HG02571 (cell line): ENCODE results near the gene SFT2D1.
A peak's percentile ranks its signal among the peaks of the same experiment; 100 is the strongest.
"Not testable (repeated sequence)": the region's sequence is repeated elsewhere in the genome, so short reads cannot be mapped to it uniquely, and the experiment has no call there.

Experiments
- ATAC-seq: cut with Tn5 transposase; IDR thresholded peaks from one replicate; pipeline ENCODE4 v1.9.1; 2021; ENCODE audit warnings: mild to moderate bottlenecking, moderate library complexity; ENCODE audit not compliant: unreplicated experiment

Gene SFT2D1

DNA sequence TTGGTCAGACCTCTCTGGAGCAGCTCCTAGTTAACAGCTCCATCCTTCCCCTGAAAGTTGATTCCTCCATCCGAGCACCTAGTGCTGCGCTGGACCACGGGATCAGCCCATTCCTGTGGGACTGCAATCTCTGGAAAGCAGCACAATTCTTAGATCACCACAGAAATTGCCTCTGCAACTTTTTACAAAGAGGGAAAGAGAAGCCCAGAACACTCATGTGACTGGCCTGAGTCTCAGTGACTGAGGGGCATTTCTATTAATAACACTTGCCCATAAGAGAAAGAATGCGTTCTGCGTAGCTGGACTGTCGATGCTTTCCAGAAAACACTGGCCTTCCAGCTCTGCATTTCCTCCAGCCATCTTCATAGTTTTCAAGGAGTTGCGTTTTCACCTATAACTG, 22.1 kb upstream of the SFT2D1 start:
- ATAC-seq = no peak

DNA sequence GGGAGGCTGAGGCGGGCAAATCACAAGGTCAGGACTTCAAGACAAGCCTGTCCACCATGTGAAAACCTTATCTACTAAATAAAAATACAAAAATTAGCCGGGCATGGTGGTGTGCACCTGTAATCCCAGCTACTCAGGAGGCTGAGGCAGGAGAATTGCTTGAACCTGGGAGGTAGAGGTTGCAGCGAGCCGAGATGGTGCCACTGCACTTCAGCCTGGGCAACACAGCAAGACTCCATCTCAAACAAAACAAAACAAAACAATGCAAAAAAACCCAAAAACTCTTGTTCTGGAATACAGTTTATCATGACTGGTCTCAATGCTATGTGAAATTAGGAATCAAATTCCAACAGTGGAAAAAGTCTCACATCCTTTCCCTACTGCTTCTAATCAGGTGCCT, 20.1 kb upstream of the SFT2D1 start:
- not testable (repeated sequence) for ATAC-seq

DNA sequence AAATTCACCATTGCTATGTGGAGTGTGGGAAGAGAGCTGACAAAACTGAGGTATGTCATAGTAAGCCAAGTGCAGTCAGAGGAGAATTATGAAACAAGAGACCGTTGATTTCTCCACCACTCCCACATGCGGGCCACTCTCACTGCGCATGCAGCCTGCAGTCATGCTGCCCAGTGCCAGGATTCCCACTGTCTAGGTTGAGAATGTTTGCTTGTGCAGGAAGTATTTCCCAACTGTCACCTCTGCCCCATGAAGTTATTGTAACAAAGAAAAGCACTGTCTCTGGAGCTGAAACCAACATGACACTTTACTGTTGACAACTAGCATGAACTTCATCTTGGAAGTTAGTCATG, 18.7 kb upstream of the SFT2D1 start:
- ATAC-seq = no peak

DNA sequence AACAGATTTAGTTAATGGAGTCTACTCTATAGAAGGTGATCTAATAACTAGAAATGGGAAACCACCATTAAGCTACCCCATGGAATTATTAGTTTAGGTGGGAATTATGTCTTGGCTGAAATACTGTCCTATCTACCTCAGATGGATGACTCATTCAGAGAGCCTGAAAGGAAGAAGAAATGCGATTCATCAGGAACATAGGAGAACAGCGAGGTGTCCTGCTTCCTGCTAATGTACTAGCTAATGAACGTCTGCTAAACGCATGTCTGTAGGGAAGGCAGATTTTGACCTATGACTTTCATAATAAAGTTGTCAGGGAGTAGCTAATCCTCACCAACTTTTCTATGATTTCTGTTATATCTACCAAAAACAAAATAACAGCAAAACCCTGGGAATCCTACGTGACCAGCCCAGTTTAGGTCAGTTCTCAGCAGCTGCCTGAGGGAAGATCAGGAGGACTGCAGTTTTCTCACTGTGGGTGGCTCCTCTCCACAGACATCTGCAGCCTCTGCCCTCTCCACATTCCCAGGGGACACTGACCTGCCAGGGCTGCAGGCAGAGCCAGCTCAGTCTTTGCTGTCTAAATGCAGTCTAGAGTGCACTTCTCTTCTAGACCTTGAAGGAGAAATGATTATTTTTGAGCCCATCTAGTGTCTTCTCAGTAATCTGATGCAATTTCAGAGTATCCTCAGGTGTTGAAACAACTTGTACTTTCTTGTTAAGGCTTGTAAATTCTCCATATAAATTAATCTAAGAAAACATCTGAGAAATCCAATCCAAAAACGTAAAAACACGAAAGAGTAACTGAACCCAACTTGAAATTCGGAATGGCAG, 18.1 kb upstream of the SFT2D1 start:
- no peak for ATAC-seq

DNA sequence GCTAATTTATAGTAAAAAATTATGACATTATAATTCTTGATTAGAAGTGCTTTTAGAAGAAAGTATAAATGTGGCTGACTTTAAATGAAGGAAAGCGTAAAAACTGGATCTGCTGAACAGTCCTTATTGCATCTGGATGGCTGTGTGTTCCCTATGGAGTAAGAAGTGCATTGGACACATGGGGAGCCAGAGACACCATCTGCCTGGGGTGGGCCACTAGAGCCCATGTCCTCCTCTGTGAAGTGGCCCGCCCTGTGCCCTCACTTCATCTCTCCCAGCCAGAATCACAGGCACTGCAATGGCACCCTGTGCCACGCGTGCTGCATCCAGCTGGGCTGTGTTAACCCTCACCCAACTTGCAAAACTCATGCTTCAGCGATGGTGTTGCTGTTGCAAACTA, 13.2 kb upstream of the SFT2D1 start:
- ATAC-seq = no peak

DNA sequence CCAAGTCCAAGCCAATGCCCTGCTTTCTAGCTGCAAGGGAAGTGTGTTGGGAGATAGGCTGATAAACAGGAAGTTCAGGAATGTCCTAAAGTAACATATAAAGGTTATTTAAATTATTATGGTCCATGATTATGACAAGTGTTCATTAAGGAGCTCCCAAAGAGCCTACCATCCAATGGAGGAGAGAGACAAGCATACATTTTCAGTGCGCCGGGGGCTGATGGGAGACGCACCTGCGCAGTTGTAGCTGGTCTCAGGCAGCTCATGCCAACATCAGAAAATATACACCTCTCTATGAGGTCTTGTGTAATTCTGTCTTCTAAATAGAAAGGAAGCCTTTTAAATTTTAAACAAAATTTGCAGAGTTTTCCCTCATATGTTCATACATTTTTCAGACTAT, 12.6 kb upstream of the SFT2D1 start:
- ATAC-seq = no peak

DNA sequence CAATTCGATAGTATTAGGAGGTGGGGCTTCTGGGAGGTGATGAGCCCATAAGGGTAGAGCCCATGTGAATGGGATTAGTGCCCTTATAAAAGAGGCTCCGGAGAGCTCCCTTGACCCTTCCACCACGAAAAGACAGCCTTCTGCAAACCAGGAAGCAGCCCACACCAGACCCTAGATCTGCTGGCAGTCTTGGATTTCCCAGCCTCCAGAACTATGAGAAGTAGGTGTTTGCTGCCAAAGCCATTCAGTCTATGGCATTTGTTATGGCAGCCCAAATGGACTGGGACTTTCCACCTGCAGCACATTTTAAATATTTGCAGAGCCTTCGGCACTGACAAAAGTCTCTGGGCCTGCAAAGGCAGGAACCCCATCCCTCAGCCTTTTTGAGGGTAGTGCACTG, 11.8 kb upstream of the SFT2D1 start:
- no peak for ATAC-seq

DNA sequence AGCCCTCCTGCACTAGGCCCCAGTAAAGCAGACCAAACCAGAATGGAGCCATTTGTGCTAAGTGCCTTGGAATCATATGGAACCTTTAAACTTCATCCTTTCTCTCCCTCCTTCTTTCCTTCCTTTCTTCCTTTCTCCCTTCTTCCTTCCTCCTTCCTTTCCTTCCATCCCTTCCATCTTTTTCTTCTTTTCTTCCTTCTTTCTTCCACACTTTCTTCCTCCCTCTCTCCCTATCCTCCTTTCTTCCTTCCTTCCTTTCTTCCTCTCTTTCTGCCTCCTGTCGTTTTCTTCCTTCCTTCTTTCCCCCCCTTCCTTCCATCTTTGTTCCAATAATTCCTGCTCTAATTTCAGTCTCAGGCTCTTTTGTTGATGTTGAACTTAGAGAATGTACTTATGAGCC, 11.2 kb upstream of the SFT2D1 start:
- ATAC-seq = no peak

DNA sequence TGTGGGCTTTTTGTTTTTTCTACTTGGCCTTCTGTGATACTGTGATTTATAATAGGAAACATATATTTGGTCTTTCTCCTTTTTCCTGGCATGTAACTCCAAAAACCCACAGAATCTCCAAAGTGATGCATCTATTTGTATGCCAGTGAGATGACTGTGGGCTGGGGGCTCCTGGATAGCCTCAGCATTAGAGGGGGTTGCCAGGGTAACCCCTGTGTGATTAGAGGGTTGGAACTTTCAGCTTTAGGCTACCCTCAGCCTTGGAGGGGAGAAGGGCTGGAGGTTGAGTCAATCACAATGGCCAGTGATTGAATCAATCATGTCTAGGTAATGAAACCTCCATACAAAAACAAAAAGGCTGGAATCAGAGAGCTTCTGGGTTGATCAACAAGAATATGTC, 10.6 kb upstream of the SFT2D1 start:
- no peak for ATAC-seq

DNA sequence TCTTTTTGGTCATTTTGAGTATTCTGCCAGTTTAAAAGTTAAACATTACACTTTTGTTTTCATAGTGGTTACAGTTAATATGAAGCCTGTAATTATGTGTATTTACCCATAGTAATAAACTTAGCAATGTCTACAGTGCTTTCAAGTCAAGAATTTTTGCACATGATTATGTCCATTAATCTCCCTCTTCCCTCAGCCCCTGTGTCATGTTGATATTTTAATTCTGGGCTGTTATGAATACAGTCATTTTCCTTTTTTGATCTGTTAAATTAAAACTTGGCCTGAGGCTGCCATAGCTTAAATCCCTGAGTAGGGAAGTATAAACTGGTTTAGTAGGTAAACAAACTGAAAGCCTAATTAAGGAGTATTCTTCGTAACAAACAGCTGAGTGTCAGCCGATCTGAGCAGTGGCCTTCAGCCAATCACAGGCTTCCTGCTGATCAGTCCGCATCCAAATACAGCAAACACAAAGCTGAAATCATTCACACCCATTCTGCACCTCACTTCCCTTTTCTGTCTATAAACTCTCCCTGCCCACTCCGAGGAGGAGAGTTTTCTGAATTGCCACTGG, 9.5 kb upstream of the SFT2D1 start:
- peak; percentile 95 for ATAC-seq

DNA sequence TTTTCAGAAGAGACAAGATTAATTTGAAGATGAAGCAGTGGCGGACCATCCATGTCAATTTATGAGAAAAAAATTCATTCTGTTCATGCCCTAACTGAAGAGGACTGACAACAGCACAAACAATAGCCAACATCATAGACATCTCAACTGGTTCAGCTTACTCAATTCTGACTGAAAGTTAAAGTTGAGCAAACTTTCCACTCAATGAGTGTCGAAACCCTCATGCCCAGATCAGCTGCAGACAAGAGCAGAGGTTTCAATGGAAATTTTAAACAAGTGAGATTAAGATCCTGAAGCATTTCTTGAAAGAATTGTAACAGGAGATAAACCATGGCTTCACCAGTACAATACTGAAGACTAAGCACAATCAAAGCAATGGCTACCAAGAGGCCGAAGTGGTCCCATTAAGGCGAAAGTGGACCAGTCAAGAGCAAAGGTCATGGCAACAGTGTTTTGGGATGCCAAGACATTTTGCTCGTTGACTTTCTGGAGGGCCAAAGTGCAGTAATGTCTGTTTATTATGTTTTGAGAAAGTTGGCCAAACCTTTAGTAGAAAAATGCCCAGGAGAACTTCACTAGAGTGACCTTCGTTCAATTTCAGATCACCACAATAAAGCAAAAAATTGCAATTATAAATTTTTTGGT, 6.1 kb upstream of the SFT2D1 start:
- no peak for ATAC-seq

DNA sequence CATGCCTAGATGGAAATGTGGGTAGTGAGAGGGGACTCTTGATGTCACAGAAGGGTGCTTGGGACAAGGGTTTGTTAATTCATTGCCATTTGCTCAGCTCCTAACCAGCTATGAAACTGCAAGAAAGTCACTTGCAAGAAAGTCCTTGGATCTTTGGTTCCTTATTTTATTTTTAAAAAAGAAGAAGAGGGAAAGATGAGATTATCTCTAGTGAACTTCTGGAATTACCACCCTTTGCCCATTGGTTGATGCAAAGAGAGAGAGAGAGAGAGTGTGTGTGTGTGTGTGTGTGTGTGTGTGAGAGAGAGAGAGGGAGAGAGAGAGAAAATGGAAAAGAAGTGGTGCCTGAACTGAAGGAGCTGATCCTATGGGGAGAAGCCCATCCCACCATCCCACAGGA, 4.6 kb upstream of the SFT2D1 start:
- ATAC-seq = no peak

DNA sequence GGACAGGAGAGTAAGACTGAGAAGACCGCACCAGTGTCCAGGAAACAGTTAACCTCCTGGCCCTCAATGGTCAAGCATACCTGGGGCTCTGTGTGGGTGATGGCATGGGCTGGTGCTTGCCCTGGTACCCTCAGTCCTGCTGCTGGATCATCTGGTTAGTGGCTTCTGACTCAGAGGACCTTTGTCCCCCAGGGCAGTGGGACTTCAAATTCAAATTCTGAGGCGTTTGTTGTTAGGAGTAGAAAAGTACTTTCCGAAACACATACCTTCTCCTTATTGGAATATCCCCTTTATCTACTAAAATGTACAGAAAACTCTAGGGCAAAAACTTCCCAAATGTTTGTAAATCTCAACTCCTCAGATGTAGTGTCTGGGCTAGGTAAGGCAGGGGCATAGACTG, 4.1 kb upstream of the SFT2D1 start:
- no peak for ATAC-seq

DNA sequence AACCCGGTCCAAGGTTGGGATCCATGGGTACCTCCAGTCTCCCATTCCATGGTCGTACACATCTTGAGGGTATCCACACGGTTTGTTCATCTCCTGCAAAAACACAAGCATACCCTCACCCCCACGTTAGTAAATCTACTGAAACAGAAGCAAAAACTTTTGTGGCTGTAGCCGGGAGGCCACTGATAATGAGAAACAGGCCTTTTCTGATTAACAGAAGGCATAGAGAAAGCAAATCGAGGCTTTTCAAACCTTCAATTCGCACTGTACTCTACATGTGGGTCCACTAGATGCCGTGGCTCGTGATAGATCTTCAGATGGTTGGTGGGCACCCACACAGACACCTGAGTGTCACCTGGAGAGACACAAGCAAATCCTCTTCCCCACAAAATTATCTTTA, 3.3 kb upstream of the SFT2D1 start:
- not testable (repeated sequence) for ATAC-seq

DNA sequence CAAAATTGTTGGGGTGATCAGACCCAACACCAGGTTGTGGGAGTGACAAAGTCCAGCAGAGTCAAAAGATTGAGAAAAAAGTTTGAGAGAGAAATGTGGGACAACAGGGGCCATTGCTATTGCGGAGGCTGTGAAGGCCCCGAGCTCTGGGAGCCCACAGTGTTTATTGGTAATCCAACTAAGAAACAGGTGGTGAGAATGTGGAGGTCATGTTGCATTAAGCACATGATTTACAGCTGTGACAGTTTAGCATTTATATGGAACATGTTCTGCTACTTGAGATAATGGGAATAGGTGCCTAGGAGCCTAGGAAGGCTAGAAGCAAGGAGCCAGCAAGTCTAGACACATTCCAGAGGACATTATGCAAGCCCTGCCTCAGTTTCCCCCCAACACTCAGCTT, 2.6 kb upstream of the SFT2D1 start:
- not testable (repeated sequence) for ATAC-seq

DNA sequence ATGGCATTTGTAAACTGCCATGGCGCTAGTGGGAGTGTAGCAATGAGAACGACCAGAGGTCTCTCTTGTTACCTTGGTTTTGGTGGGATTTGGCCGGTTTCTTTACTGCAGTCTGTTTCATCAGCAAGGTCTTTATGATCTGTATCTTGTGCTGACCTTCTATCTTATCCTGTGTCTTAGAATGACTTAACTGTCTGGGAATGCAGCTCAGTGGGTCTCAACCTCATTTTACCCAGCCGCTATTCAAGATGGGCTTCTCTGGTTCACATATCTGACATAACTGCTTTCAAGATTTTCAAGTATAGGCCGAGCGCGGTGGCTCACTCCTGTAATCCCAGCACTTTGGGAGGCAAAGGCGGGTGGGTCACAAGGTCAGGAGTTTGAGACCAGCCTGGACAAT, 1.9 kb upstream of the SFT2D1 start:
- ATAC-seq = no peak

DNA sequence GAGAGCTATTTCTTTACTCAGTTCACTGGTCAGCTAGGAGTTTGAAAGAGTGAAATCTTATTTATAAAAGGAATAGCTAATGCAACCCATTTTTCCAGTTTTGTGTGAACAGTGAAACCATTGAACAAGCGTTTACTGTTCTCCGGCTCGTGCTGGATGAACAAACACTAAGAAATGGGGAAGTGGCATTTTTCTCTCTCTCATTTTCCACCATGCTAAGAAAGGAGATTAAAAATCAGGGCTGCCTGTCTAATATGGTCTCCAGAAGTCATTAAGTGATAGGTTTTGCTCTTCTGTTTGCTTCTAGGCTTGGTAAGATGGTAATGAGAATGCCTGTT, 774 bp upstream of the SFT2D1 start:
- peak; percentile 12 for ATAC-seq

DNA sequence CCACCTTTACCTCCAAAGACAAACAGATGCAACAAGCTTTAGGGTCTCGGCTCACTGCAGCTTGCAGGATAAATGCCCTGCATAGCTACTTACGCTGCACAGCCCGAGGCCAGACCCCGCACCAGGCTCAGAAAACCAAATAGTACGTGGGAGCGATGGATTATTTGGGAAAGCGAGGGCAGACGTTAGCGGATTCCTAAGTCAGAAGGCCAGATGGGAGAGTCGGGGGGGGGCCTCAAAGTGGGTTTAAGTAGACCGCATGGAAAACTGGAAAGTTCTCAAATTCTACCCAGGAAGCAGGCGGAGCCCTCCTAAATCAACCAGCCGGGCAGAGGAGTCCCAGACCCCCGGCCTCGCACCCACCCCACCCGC, 382 bp downstream of the SFT2D1 start:
- no peak for ATAC-seq

DNA sequence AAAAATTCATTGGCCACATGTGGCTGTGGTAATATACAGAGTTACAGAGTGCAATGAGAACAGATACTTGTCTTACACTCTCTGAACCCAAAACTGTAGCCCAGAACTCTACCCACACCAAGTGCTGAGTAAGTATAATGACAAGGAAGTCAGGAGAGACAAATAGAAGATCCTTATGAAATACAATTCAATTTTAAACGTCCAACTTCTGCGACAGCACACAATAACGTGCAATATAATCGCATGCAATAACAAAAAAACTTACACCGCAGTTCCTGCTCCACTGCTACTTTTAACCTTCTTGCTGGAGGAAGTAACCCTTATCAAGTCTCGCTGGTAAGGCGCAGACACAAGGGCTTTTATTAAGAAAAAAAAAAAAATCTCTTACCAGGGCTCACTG, 881 bp downstream of the SFT2D1 start:
- no peak for ATAC-seq

DNA sequence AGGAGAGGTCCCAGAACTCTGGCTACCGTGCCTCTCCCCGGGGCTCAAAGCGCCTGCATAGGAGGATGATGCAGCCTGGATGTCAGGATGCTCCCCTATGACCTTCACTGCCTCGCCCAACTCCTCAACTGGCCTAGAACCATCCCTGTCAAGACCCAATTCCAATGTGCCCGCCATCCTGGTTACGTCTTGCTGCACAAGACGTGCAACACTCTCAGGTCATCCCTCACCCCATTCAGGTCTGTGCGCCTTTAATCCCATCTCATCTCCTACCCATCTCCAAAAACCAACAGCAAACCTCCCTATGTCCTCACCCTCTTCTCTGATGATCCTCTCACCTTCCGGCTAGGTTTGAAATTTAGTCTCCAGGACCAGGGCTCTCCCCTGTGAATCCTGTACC, 3.5 kb downstream of the SFT2D1 start:
- ATAC-seq = no peak

DNA sequence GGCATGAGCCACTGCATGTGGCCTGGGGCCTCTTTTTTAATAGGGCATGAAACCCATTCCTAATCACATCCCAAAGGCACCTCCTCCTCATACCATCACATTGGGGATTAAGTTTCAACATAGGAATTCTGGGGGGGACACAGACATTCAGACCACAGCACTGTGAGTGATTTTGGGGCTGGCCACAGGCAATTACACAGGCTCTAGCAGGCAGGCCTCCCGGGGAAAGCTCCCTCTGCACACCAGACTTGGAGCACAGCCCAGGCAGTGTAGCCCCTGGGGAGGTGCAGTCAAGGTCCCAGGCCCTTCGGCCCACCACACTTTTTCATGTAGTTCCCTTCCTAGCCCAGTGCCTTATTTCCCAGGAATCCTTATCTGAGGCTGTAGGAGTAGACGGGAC, 5.5 kb downstream of the SFT2D1 start:
- no peak for ATAC-seq
